ENCODE results near the gene SORCS2. TPM values are rescaled to one million over a fixed set of nuclear protein-coding genes. Genes with fewer than 3 reads are reported as not detected.

The SORCS2 gene
- polyA plus RNA-seq, 4 donors = 5.8 to 64.8 (median 8.9) TPM

- no peak for DNase-seq (ENCODE audit: low read depth in 4 of 4, low spot score in 3 of 4)
Measured at GRCh38 chr4:7282786-7283440, 90.6 kb downstream of the SORCS2 start.

- DNase-seq (ENCODE audit: low read depth in 4 of 4, low spot score in 3 of 4) = no peak
Measured at GRCh38 chr4:7285244-7286094, 93.1 kb downstream of the SORCS2 start.

DNA sequence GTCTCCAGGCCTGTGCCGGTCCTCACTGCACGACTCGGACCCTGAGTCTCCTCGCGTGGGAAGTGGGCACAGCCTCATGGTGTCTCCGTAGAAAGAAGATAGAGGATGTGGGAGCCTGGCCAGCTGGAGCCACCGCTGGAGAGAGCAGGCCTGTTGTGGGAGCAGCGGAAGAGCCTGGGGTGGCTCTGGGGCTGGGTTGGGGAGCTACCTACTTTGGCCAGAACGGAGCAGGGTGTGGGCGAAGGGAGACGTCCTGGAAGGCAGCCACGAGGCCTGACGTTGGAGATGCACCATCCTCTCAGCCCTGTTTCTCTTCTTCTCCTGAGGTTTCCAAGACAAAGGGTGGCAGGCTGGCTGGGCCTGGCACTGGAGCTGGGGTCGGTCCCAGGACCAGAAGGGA is 93.8 kb downstream of the SORCS2 start:
- DNase-seq (ENCODE audit: low read depth in 4 of 4, low spot score in 3 of 4) = no peak

DNA sequence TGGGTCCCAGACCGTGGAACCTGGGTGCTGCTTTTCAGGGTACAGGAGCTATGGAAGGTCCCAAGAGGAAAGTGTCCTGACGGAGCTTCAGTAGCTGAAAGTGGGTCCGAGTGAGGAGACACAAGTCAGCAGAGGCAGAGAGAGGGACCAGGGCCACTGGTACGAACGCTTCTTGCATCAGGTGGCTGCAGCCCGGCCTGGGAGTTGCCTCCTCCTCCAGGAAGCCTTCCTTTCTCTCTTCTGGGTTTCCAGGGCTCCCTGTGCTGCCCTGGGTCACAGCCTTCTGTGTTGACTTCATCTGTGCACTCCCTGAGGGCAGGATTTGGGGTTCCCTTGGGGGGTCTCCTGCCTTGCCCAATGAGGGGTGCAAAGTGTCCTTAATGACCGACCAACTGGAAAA is 94.5 kb downstream of the SORCS2 start:
- no peak for DNase-seq (ENCODE audit: low read depth in 4 of 4, low spot score in 3 of 4)

DNA sequence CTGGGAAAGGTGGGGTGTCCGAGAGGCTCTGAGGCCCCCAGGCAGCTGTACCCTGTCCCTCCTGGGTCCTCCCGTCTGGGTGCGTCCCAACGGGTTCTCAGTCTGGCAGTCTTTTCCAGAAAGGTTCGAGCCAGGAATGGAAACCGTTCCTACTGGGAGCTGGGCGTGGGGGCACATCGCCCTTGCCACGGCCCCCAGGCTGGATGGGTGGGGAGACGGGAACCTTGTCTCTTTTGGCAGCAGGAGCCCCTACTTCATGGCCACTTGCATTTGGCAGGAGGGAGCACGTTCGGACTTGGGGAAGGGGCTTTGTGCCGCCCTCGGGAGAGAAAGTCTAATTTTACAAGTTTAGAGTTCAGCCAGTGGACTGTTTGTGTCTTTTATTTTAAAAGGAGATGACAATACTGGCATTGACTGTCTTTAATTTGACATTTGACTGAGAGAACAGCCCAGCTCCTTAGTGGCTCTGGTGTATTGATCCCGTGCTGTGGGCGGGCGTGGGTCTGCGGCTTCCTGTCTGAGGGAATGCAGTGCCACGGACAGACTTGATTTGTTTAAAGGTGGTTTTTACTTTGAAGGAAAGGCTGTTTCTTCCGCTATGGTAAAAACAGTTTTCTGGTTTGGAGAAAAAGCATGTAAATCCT is 95.1 kb downstream of the SORCS2 start:
- DNase-seq (ENCODE audit: low read depth in 4 of 4, low spot score in 3 of 4) = no peak

DNA sequence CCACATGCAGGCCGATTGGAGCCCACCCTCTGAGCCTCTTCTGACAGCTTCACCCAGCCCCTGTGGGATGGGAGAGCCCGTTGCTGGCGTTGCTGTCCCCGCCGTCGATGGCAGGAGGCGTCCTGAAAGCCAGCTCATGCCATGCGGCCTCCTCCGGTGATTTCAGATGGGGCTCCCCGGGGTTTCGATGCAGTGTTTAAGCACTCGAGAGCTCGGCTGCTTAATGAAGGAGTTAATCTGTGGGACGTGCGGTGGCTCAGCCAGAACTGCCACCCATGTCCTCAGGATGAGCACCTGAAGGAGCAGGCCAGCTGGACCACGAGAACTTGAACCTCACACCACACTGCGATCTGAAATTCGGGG is 95.6 kb downstream of the SORCS2 start:
- no peak for DNase-seq (ENCODE audit: low read depth in 4 of 4, low spot score in 3 of 4)

DNA sequence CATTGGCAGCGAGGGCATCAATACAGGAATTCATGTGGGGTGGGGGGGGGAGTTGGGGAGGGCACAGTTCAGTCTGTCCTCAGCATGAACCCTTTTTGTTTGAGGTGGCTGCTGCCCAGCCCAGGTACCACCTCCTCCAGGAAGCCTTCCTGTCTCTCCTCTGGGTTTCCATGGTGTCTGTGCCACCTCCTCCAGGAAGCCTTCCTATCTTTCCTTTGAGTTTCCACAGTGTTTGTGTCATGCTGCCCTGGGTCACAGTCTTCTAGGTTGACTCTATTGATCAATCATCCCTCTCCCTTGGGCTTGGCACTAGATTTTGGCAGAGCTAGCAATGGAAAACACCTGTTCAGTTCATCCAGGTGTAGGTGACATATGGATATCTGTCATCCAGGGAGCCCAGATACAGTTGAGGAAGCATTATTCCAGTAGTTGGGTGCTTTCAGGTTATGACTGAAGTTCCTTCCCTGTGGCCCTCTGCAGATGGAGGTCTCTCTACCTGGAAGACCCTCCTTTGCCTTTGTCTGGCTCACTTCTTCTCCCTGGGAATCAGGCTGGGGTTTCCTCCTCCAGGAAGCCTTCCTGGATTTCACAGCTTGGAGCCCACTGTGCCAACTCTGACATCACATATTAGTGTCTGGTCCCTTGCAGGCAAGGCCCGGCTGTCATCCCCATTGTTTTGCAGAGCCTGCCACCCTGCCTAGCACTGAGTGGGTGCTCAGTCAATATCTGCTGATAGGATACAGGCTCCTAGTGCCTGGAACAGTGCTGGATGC is 96.6 kb downstream of the SORCS2 start:
- no peak for DNase-seq (ENCODE audit: low read depth in 4 of 4, low spot score in 3 of 4)

- DNase-seq (ENCODE audit: low read depth in 4 of 4, low spot score in 3 of 4) = no peak
Measured at GRCh38 chr4:7289589-7289988, 97.3 kb downstream of the SORCS2 start.

DNA sequence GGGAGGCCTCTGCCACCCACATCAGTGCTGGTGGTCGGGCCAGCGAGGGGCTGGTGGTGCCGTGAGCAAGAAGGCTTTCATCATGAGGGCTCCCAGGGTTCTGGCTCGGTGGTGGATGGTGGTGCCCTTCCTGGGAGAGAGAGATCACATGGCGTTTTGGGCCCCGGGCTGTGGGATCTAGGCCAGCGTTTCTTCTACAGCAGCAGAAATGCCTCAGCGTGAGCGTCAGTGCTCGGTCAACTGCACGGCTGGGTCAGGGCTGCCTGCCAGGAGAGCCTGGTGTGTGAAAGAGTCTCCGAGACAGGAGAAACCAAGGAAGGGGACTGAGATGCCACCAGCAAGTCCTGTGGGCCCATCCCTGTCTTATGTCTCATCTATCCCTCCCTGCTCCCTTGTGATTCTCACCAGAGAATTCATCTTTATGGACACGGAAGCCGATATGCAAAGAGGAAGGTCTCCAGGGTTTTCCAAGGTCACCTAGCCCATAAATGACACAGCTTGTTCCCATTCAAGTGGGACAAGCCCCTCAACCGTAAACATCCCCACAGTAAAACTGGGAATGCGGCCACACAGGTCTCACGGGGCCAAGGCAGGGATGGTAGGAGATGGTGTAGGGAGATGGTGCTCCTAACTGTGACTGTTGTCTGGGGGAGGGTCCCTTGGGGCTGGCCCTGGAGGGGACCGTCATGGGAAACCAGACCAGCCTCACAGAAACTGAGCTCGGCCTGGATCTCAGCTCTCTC is 99.2 kb downstream of the SORCS2 start:
- DNase-seq (ENCODE audit: low read depth in 4 of 4, low spot score in 3 of 4) = no peak

DNA sequence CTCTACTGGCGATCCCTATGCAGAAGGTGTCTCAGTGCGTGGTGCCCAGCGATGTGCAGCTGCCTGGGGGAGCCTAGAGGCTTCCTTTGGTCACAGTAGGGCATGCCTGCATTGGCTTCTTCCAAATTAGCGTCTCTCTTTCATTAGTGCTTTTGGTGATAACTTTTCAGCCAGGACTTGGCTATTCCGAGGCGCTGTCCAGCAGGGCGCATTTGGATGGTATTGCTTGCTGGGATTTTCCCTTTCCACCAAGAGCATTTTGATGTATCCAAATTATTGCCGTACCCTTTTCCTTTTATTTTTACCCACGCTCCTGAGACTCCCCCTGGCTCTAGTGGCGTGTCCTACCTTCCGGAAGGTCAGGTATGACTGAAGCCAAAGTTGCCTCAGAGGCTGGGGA is 101.4 kb downstream of the SORCS2 start:
- DNase-seq (ENCODE audit: low read depth in 4 of 4, low spot score in 3 of 4) = no peak

DNA sequence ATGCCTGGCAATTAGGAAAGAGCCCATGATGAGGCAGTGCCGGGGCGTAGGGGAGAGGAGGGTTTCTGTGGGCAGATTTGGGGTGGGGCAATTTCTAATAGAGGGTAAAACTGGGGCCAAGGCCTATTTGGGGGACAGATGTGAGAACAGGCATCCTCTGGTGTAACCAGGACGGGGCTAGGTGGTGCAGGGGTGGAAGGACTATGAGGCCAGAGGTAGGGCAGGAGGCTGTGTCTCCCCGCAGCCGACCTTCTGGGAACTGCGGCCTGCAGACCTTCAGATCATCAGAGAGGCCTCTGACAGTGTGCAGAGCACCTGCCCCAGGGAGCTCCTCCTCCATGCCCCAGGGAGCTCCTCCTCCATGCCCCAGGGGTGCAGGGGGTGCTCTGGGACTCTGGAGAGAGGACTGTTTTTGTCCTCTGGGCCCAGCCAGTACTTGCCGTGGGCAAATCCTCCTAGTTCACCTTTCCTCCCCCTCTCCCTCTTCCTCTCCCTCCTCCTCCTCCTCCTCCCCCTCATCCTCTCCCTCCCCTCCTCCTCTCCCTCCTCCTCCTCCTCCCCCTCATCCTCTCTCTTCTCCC is 101.9 kb downstream of the SORCS2 start:
- no peak for DNase-seq (ENCODE audit: low read depth in 4 of 4, low spot score in 3 of 4)

DNA sequence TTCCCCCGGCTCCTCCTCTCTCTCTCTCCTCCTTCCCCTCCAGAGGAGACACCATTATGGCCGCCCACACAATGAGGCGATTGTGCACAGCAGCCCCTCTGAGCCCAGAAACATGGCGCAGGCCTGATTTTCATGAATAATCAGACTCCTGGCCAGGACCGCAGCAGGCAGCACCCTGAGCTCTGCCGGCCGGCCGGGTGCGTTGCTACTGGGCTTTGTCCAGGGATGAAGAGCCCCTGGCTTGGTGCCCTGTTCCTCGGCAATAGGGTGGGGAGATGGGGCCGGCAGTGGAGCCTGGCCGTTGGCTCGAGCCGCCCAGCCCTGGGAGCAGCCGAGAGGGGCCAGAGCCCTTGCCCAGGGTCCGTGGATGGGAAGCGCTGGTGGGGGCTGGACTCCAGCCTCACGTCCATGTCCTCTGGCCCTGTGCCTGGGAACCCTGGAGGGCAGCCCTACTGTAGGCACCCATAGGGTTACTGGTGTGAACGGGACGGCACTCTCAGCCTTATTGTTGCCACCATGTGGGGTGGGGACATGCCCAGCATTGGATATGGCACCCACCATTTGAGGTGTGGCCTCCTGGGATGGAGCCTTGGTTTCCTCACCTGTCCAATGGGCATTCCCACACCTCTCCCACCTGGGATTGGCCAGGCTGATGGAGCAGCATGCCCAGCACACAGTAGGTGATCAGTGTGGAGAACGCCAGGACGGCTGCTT is 103.0 kb downstream of the SORCS2 start:
- no peak for DNase-seq (ENCODE audit: low read depth in 4 of 4, low spot score in 3 of 4)

DNA sequence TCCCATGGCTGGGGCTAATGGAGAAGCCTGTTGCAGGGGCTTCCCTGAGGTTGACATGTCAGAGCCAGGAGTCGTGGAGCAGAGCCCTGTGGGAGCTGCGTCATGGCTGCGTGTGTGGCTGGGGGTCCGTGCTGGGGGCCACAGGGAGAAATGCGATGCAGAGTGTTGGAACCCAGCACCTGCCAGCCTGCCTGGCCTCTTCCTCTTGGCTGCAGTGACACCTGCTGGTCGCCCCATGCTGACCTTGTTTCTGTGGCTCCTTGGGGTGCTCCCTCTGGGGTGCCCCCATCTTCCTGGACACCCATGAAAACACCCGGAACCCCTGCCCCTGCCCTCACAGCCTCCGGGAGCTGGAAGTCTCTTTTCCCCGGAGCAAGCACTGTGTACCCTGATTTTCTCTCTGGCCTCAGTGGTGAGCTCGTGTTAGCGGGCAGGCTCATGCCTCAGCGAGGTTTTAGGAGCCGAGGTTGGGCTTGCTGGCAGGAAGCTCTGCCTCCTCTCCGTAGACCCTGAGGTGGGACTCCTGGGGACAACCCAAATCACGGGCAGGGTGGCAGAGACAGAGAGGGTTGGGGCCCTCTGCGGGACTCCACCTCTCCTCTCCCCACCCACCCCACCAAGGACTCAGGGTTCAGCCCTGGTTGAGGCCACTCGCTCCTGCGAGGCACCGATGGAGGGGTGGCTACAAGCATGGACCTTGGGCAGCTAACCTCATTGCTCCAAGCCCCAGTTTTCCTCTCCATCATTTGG is 103.7 kb downstream of the SORCS2 start:
- DNase-seq (ENCODE audit: low read depth in 4 of 4, low spot score in 3 of 4) = no peak

GRCh38 chr4:7296661-7297335 is 104.5 kb downstream of the SORCS2 start:
- no peak for DNase-seq (ENCODE audit: low read depth in 4 of 4, low spot score in 3 of 4)

DNA sequence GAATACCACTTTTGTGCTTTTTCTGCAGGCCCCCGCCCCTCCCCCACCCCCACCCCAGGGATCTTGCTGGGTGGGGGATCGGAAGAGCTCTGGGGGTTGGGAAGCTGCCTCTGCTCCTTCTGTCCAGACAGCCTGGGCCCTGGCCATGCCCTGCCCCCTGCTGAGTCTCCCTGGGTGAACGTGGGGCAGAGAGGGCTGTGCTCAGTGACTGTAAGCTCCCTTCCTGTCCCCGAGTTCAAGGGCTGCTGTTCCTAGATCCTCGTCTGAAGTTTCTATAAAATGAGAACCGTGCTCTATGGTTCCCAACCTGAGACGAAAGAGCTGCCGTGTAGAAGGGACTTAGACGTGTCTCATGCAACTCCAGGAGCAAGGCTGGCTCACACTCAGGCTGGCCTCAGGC is 105.0 kb downstream of the SORCS2 start:
- DNase-seq (ENCODE audit: low read depth in 4 of 4, low spot score in 3 of 4) = no peak

DNA sequence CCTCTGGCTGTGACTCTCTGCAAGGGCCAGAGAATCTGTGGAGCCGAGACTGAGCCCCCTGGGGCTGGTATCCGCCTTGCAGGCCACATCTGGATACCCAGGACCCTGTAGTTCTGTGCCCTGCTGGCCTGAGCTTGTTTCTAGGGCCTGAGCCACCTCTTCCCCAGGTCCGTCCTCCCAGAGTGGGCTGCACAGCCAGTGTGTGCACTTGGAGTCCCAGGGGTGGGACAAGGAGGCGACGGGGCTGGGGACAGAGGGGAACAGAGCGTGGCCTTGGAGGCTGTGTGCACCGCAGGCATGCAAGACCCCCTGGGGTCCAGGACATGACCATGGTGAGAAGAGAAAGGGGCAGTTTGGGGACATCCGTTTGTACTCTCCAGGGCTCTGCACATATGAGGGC is 105.5 kb downstream of the SORCS2 start:
- DNase-seq (ENCODE audit: low read depth in 4 of 4, low spot score in 3 of 4) = no peak

DNA sequence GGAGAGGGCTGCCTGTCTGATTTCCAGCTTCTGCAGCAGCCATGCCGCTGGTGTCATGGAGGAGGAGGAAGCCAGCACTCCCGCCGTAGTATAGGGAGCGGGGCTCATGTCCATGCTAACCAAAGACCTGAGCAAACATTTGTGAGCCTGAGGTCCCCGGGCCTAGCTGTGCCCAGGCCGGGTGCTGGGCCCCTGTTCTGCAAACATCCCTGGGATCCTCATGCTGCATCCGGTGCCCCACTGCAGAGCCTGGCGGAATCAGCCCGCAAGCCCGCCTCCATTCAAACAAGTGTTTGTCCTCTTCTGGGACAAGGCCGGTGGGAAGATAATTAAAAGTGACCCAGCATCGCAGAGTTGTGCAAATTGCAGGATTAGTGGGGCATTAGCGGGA is 106.3 kb downstream of the SORCS2 start:
- no peak for DNase-seq (ENCODE audit: low read depth in 4 of 4, low spot score in 3 of 4)
